A549 treated with DMSO at 1 μM for 4 hours (cell line): ENCODE measurements around the gene KCNMB1. TPM values are rescaled to one million over a fixed set of nuclear protein-coding genes. Genes with fewer than 3 reads are reported as not detected.

Source experiments
- total RNA-seq: library from RNA; stranded (reverse); fragments of 200-300 nt; extraction: Qiagen RNA extraction; gene quantifications from 5 replicates; pipeline ENCODE4 v1.2.3, GENCODE V29; 2022; ENCODE audit warnings: low read depth

The KCNMB1 gene
- total RNA-seq = not detected in 5 replicates

GRCh38 chr5:170388818-170389549 lies at the start of gene KCNMB1:
Gene KCNMB1, minus strand, starts transcription at chr5:170389367. Its CDS starts 3,920 bp downstream, at chr5:170385447.

Other genes starting within 250 kb of the KCNMB1 start
- not detected in 5 replicates for gene C5orf58, start 156.4 kb downstream of the KCNMB1 start, total RNA-seq
- not detected in 5 replicates for gene LCP2, start 91.6 kb downstream of the KCNMB1 start, total RNA-seq
- not detected in 5 replicates for gene KCNIP1, start 114.7 kb upstream of the KCNMB1 start, total RNA-seq